ENCODE data around the gene SLC34A3.

Gene SLC34A3

GRCh38 chr9:137278721-137279711, 48.3 kb downstream of the SLC34A3 start:
- H3K27ac ChIP-seq: peak overlapping the region in 6 of 11 experiments; percentile 87 to 95 (median 90); a peak in 7 of 22 replicates
- peaks cover 0 to 50% (median 13%) of the 10 kb centered on the region in 11 experiments; a peak in 14 of 22 replicates for H3K36me3 ChIP-seq
- H3K9me3 ChIP-seq (replicated peaks in 1 of 11): no peaks in the 10 kb centered on the region
- peak overlapping the region; percentile 84 to 100 (median 98) for H3K4me2 ChIP-seq
- peak overlapping the region in 6 of 11 experiments; percentile 78 to 93 (median 87); a peak in 8 of 22 replicates for H3K9ac ChIP-seq
- H3K4me1 ChIP-seq: peaks cover 86 to 97% (median 93%) of the 10 kb centered on the region in 10 experiments
- peak overlapping the region in 6 of 10 experiments; percentile 60 to 92 (median 83); a peak in 11 of 20 replicates for H3K4me3 ChIP-seq
- no peak for TF ChIP-seq Cebpa-rat (IDR thresholded peaks at IDR 0.05)
- no peaks in the 10 kb centered on the region for H3K27me3 ChIP-seq
- H4K20me1 ChIP-seq: peaks cover 0 to 71% (median 15%) of the 10 kb centered on the region in 11 experiments; a peak in 14 of 22 replicates

GRCh38 chr9:137279741-137280473, 49.2 kb downstream of the SLC34A3 start:
- peaks cover 0 to 72% (median 9%) of the 10 kb centered on the region in 11 experiments; a peak in 14 of 22 replicates for H4K20me1 ChIP-seq
- H3K9ac ChIP-seq: peak overlapping the region in 9 of 11 experiments; percentile 53 to 71 (median 65); a peak in 11 of 22 replicates
- H3K36me3 ChIP-seq: peaks cover 0 to 57% (median 13%) of the 10 kb centered on the region in 11 experiments; a peak in 14 of 22 replicates
- H3K9me3 ChIP-seq (replicated peaks in 1 of 11): peaks cover 0 to 3% (median 0%) of the 10 kb centered on the region in 11 experiments; a peak in 4 of 22 replicates
- H3K4me1 ChIP-seq: peaks cover 77 to 88% (median 84%) of the 10 kb centered on the region in 10 experiments
- no peaks in the 10 kb centered on the region for H3K27me3 ChIP-seq
- no peak for TF ChIP-seq Cebpa-rat (IDR thresholded peaks at IDR 0.05)
- no peak overlapping the region; a peak in 1 of 22 replicates for H3K27ac ChIP-seq
- peak overlapping the region; percentile 84 to 100 (median 98) for H3K4me2 ChIP-seq
- H3K4me3 ChIP-seq: peak overlapping the region in 6 of 10 experiments; percentile 29 to 92 (median 64); a peak in 11 of 20 replicates

- Histone ChIP-seq H3K9me3 (replicated peaks in 1 of 11) (peaks cover 0 to 8% (median 4%) of the 10 kb centered on the region in 11 experiments; a peak in 7 of 22 replicates), H3K4me1 (peaks cover 71 to 81% (median 76%) of the 10 kb centered on the region in 10 experiments), H3K27me3 (no peaks in the 10 kb centered on the region), H3K36me3 (peaks cover 0 to 57% (median 13%) of the 10 kb centered on the region in 11 experiments; a peak in 14 of 22 replicates), H3K4me3 (peak overlapping the region in 9 of 10 experiments; percentile 12 to 92 (median 42); a peak in 14 of 20 replicates), H3K27ac (peak overlapping the region in 7 of 11 experiments; percentile 17 to 51 (median 42); a peak in 9 of 22 replicates), H4K20me1 (peaks cover 0 to 73% (median 9%) of the 10 kb centered on the region in 11 experiments; a peak in 14 of 22 replicates), H3K9ac (peak overlapping the region; percentile 29 to 71 (median 61); a peak in 21 of 22 replicates), H3K4me2 (peak overlapping the region; percentile 84 to 100 (median 98))
- TF ChIP-seq Cebpa-rat (IDR thresholded peaks at IDR 0.05): no peak
These were observed 50.0 kb downstream of the SLC34A3 start for GRCh38 chr9:137280474-137281344.

DNA sequence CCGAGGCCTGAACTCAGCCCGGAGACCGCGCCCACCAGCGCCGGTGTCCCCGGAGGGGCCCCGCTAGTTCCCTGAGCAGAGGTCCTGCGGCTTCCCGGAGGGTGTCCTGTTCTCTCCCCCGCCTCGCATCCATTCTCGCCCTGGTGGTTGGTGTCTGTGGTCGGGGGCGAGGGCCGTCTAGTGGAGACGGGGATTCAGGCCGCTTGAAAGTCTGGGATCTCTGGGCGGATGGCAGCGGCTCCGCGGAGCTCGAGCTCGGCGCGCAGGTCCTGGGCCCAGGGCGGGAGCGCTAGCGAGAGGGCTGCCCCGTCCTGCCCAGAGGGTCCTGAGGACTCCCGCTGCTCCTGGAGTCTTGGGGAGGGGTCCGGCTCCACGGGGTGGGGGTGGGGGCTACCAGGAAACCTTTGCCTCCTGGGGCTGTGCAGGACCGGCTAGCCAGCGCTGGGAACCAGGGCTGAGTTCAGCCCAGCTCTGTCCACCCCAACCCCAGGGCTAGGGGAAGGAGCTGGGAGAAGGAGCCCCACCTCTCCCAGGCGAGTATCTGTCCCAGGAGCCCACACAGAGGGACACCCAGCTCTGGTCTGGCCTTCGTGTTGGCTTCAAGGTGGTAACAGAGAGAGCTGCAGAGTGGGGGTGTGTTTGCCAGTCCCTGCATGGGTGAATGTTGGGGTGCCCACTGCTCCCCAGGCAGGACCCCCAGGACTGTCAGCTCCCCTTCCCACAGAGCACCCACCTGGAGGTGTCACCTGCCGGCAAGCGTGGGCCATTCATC, 50.8 kb downstream of the SLC34A3 start:
- Histone ChIP-seq H3K36me3 (peaks cover 0 to 57% (median 13%) of the 10 kb centered on the region in 11 experiments; a peak in 14 of 22 replicates), H3K27me3 (no peaks in the 10 kb centered on the region), H3K9ac (peak overlapping the region; percentile 29 to 71 (median 61); a peak in 20 of 22 replicates), H3K4me3 (peak overlapping the region in 9 of 10 experiments; percentile 12 to 92 (median 42); a peak in 13 of 20 replicates), H3K4me1 (peaks cover 71 to 81% (median 73%) of the 10 kb centered on the region in 10 experiments), H3K27ac (peak overlapping the region in 6 of 11 experiments; percentile 17 to 46 (median 41); a peak in 8 of 22 replicates), H4K20me1 (peaks cover 0 to 82% (median 9%) of the 10 kb centered on the region in 11 experiments; a peak in 13 of 22 replicates), H3K4me2 (peak overlapping the region; percentile 84 to 100 (median 98)), H3K9me3 (replicated peaks in 1 of 11) (peaks cover 0 to 8% (median 4%) of the 10 kb centered on the region in 11 experiments; a peak in 8 of 22 replicates)
- no peak for TF ChIP-seq Cebpa-rat (IDR thresholded peaks at IDR 0.05)

All from BLaER1 treated with 17β-estradiol and CSF1 and Interleukin-3, amounts not matched to agents 10 nM and 100 nM (cell line).